Upper lobe of left lung (tissue), 4 donors: ENCODE measurements around the gene PCNX2.

Experiments
- POLR2AphosphoS5 ChIP-seq, 2 donors: sonication (generic); formaldehyde crosslinking; IDR thresholded peaks; one replicate each; pipeline ENCODE4 v1.5.1; 2017; ENCODE audit warnings: antibody characterized with exemption in 2 of 2
- TF ChIP-seq, protein P1 (sequence below), 6 experiments: fragments of 450-650 bp in 4 of 6; fragments of 200-600 bp in 2 of 6; sonication (generic) in 2 of 6; IDR thresholded peaks; one replicate each; pipeline ENCODE4 v1.5.1; 2016 to 2019; ENCODE audit warnings: antibody characterized with exemption in 6 of 6

DNA sequence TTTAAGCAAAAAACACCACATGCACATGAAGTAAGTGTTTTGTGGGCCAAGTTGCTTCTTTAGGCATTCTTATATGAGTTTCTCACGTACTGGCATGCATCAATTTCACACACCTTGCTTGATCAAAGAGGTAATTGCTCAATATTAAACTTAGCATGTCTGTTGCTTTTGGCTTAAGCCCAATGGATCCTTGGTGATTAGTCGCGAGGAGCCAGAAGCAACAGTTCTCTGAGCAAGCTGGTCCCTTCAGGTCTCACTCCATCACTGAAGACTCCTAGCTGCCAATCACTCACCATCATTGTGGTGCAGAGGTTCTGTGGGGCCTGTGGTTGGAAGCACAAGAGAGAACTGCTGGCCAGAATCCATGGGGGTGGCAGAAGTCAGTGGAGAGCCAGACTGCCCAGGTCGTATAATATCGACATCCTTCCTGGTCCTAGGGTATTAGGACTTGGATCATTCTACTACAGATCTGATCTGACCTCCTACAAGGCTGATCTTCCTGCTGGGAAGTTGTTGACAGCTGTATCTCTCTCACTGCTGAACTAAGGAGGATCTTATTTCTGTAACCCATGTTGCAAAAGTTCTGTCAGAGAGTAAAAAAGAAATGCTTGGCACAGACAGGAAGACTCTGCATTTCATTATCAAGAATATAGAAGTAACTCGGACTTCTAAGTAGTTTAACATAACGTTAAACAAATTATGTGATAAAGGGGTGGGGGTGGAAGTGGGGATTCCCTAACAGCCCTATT is 204.6 kb downstream of the PCNX2 start:
- TF ChIP-seq POLR2AphosphoS5 (IDR thresholded peaks at IDR 0.05), result no peak
- TF ChIP-seq, protein P1, sequence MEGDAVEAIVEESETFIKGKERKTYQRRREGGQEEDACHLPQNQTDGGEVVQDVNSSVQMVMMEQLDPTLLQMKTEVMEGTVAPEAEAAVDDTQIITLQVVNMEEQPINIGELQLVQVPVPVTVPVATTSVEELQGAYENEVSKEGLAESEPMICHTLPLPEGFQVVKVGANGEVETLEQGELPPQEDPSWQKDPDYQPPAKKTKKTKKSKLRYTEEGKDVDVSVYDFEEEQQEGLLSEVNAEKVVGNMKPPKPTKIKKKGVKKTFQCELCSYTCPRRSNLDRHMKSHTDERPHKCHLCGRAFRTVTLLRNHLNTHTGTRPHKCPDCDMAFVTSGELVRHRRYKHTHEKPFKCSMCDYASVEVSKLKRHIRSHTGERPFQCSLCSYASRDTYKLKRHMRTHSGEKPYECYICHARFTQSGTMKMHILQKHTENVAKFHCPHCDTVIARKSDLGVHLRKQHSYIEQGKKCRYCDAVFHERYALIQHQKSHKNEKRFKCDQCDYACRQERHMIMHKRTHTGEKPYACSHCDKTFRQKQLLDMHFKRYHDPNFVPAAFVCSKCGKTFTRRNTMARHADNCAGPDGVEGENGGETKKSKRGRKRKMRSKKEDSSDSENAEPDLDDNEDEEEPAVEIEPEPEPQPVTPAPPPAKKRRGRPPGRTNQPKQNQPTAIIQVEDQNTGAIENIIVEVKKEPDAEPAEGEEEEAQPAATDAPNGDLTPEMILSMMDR (IDR thresholded peaks at IDR 0.05), result no peak
